Measurements from ENCODE around the gene RAB19.
"Not testable (repeated sequence)": the region's sequence is repeated elsewhere in the genome, so short reads cannot be mapped to it uniquely, and the experiment has no call there.

RAB19 gene

DNA sequence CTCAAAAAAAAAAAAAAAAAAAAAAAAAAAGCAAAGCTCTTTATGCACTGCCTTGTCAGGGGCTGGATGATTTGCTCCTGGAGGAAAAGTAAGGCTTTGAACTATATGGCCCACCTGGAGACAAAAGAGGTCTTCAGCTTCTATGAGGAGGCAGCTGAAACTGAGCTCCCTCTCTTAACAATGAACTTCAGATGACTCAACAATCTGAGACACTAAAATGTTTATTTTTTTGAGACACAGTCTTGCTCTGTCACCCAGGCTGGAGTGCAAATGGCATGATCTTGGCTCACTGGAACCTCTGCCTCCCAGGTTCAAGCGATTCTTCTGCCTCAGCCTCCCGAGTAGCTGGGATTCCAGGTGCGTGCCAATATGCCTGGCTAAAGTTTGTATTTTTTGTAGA lies 36.7 kb downstream of the RAB19 start:
- Histone ChIP-seq H3K4me3 (no peak overlapping the region), H3K27ac (no peak overlapping the region)
- DNase-seq (ENCODE audit: low spot score): no peak
- TF ChIP-seq, protein P1, sequence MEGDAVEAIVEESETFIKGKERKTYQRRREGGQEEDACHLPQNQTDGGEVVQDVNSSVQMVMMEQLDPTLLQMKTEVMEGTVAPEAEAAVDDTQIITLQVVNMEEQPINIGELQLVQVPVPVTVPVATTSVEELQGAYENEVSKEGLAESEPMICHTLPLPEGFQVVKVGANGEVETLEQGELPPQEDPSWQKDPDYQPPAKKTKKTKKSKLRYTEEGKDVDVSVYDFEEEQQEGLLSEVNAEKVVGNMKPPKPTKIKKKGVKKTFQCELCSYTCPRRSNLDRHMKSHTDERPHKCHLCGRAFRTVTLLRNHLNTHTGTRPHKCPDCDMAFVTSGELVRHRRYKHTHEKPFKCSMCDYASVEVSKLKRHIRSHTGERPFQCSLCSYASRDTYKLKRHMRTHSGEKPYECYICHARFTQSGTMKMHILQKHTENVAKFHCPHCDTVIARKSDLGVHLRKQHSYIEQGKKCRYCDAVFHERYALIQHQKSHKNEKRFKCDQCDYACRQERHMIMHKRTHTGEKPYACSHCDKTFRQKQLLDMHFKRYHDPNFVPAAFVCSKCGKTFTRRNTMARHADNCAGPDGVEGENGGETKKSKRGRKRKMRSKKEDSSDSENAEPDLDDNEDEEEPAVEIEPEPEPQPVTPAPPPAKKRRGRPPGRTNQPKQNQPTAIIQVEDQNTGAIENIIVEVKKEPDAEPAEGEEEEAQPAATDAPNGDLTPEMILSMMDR (IDR thresholded peaks at IDR 0.05): no peak

DNA sequence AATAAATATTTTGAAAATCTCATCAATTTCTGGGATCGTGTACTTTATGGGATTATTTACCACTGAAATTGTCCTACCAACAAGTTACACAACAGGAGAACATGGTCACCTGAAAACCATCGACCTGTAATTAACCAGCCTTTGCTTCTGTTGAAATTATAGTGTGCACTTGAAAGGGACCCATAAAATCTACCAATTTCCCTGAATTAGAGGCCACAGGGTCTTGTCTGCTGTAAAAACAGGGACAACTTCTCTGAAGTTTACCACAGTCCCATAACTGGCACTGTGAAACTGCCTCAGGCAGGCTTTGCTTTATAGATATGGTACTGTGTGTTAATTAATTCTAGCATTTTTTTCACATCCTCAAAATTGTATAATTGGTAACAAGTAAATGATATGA lies 37.7 kb downstream of the RAB19 start:
- TF ChIP-seq, protein P1 (IDR thresholded peaks at IDR 0.05): no peak
- Histone ChIP-seq H3K27ac (no peak overlapping the region), H3K4me3 (no peak overlapping the region)
- DNase-seq (ENCODE audit: low spot score): no peak

DNA sequence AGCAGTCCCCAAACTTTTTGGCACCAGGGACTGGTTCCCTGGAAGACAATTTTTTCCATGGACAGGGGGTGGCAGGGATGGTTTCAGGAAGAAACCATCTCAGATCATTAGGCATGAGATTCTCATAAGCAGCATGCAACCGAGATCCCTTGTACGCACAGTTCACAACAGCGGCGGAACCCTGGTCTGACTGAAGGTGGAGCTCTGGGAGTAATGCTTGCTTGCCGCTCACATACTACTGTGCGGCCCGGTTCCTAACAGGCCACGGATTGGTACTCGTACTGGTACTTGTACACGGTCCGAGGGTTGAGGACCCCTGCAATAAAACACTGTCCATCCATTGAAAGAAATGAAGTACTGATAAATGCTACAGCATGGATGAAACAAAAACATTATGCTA lies 42.6 kb downstream of the RAB19 start:
- Histone ChIP-seq H3K4me3 (no peak overlapping the region), H3K27ac (no peak overlapping the region)
- TF ChIP-seq, protein P1 (IDR thresholded peaks at IDR 0.05): no peak
- DNase-seq (ENCODE audit: low spot score): no peak

DNA sequence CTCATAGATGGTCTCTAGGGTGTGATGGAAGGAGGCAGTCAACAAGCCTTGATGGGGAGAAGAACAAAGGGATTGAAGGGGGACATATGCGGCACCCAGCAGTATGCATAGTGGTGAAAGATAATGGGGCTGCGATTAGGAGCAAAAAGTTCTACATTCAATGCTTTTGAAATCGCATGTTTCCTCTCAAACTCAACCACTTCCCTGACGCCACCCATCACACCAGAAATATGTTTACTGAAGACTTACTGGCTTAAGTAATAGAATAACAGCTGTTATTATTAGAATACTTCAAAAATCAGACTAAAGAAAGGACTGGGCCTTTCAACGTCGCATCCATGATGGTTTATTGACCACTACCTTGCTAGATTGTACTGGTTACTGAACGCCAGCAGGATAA lies 44.0 kb downstream of the RAB19 start:
- H3K27ac ChIP-seq: no peak overlapping the region
- DNase-seq (ENCODE audit: low spot score): no peak
- H3K4me3 ChIP-seq: no peak overlapping the region
- TF ChIP-seq, protein P1 (IDR thresholded peaks at IDR 0.05): no peak

DNA sequence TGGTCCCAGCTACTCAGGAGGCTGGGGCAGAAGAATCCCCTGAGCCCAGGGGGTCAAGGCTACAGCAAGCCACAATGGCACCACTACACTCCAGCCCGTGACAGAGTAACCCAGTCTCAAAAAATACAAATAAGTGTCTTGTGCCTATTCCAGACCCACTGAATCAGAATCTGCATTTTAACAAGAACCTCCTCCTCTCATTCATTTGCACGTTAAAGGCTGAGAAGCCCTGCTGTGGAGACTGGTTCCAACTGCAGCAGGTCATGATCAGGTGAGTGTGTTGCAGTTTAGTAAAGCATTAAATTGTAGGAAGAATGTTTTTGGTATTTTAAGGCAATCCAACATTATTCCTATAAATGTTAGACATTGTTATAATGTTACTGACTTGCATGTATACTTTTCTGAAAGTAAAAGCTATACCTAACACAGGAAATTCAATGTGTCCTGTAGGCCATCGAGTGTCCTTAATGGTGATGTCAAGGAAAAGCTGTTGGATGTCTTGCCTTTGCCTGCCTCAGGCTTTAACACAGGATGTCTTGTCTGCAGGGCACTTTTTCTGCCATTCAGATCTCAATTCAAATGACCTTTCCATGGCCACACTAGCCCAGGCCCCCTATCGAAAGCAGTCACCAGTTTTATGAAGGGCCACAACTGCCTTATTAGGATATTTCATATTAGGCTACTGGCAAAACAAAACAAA lies 45.1 kb downstream of the RAB19 start:
- TF ChIP-seq, protein P1 (IDR thresholded peaks at IDR 0.05): no peak
- H3K27ac ChIP-seq: no peak overlapping the region
- no peak for DNase-seq (ENCODE audit: low spot score)
- no peak overlapping the region for H3K4me3 ChIP-seq

DNA sequence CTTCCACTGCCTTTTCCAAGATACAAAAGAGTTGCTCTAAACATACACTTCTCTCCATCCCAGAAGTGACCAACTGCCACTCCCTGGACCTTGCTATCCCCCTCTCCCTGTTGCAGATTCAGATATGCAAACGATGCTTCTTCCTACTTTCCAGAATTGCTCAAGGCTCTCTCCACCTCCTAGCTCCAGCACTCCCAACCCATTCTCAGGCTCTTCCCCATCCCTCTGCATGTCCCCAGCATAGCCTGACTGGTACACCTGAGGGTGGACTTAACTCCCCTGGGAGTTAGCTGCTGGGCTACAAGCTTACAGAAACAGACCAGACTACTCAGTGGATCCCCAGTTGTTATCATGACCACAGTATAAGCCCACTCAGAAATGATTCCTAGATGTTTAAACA lies 47.9 kb downstream of the RAB19 start:
- TF ChIP-seq, protein P1 (IDR thresholded peaks at IDR 0.05): no peak
- Histone ChIP-seq H3K27ac (no peak overlapping the region), H3K4me3 (no peak overlapping the region)
- DNase-seq (ENCODE audit: low spot score): no peak

DNA sequence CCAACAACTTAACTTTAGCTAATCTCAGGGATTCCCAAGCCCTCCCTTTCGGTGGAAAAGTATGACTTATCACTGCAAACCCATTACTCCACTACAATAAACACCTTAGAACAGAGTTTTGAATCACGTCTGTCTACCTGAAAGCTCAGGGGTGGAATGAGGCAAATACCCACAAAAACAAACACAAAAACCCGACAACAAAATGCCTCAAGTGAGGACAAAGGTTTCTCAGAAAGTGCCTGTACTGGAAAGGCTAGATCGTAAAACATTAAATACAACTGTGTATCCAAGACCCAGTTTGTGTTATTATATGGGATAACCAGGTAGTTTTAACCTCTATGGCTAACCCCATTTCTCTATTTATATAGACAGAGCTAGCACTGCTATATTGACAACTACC lies 49.4 kb downstream of the RAB19 start:
- TF ChIP-seq, protein P1 (IDR thresholded peaks at IDR 0.05): no peak
- H3K4me3 ChIP-seq: no peak overlapping the region
- H3K27ac ChIP-seq: no peak overlapping the region
- DNase-seq (ENCODE audit: low spot score): no peak

DNA sequence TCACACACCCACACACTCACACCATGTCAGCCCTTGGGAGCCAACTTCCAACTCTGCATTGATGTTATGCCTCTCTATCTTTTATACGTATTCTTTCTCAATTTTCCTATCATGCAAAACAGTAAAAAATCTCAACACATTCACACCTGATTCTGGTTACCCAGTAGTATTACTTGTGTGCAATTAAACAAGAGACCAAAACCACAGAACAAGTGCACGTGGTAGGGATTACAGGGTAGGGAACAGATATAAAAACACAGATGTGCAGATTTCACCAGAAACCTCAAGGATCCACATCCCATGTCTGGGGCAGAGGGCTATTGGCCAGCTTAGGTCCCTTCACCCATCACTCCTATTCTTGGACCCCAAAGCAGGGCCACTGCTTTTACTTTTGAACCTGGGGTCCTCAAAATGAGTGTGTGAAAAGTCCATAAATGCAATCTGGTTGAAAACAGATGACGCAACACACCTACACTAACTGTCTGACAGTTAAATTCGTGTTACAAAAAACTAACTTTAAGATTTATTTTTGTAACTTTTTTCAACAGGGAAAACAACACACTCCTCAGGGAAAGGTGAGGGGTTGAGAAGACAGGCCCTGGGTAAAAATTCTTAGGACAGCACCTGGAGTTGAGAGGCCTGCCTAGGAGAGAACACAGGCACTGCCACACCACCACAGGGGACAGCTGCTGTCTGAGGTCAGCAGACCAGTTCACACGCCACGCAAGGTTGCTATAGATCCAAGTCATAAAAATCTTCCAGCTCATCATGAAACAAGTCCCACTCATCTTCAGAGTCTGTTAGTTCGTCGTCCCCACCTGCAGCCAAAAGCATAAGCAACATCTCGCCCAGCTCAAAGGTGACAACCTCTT lies 50.2 kb downstream of the RAB19 start:
- not testable (repeated sequence) for H3K27ac ChIP-seq; DNase-seq (ENCODE audit: low spot score); H3K4me3 ChIP-seq

All from coronary artery (tissue), 2 donors.